ENCODE measurements around the gene PALM2AKAP2.

GRCh38 chr9:109817846-109818472 is 38.0 kb downstream of the PALM2AKAP2 start:
- peak; percentile 94 for TF ChIP-seq CTCF (conservative IDR thresholded peaks at IDR 0.05; ENCODE audit: low read length)
- no peak for TF ChIP-seq EZH2phosphoT487 (IDR thresholded peaks at IDR 0.05; ENCODE audit: borderline replicate concordance)
